Fibroblast of lung (primary cell): ENCODE data around the gene NUP133. TPM values are rescaled to one million over a fixed set of nuclear protein-coding genes. Genes with fewer than 3 reads are reported as not detected.

Source experiments
- DNase-seq, 2 donors: peaks; one replicate each; pipeline versions ENCODE4 v3.0.0 to v3.0.0-alpha.2; 2010; ENCODE audit warnings: low read depth in 2 of 2
- H2AFZ ChIP-seq: 2 replicates; pipeline ENCODE4 v1.5.1; 2012; ENCODE audit warnings: low read length, control low read depth, inconsistent platforms
- H3K27ac ChIP-seq: 2 replicates; pipeline ENCODE4 v1.5.1; 2011; ENCODE audit warnings: low read length, control low read depth; ENCODE audit not compliant: insufficient read depth
- H3K27me3 ChIP-seq: 2 replicates; pipeline ENCODE4 v1.5.1; 2011; ENCODE audit warnings: mild to moderate bottlenecking, low read length; ENCODE audit not compliant: control insufficient read depth, insufficient read depth
- H3K36me3 ChIP-seq: 2 replicates; pipeline ENCODE4 v1.5.1; 2011; ENCODE audit warnings: low read length; ENCODE audit not compliant: control insufficient read depth, insufficient read depth
- H3K4me1 ChIP-seq: 2 replicates; pipeline ENCODE4 v1.5.1; 2011; ENCODE audit warnings: low read length; ENCODE audit not compliant: control insufficient read depth, insufficient read depth; ENCODE audit errors: extremely low read depth
- H3K4me2 ChIP-seq: 2 replicates; pipeline ENCODE4 v1.5.1; 2011; ENCODE audit warnings: low read length, control low read depth; ENCODE audit not compliant: insufficient read depth; ENCODE audit errors: extremely low read depth
- H3K4me3 ChIP-seq, 4 experiments: fragments of 200-600 bp in 1 of 4; sonication (generic) in 1 of 4; replicated peaks in 1 of 4; 2 replicates each; pipeline ENCODE4 v1.5.1; 2011 to 2016; ENCODE audit warnings: low read length in 4 of 4, low read depth in 3 of 4, mild to moderate bottlenecking in 3 of 4, control low read depth in 2 of 4, inconsistent platforms in 1 of 4, mixed read lengths in 1 of 4; ENCODE audit not compliant: insufficient read depth in 1 of 4; ENCODE audit errors: control extremely low read depth in 1 of 4
- H3K79me2 ChIP-seq: 2 replicates; pipeline ENCODE4 v1.5.1; 2012; ENCODE audit warnings: mild to moderate bottlenecking, low read length, inconsistent platforms; ENCODE audit not compliant: control insufficient read depth, insufficient read depth
- H3K9ac ChIP-seq: 2 replicates; pipeline ENCODE4 v1.5.1; 2011; ENCODE audit warnings: mild to moderate bottlenecking, low read length, control low read depth; ENCODE audit not compliant: insufficient read depth
- H3K9me3 ChIP-seq: 2 replicates; pipeline ENCODE4 v1.5.1; 2012; ENCODE audit warnings: low read depth, low read length; ENCODE audit not compliant: control insufficient read depth, insufficient read depth
- H4K20me1 ChIP-seq: 2 replicates; pipeline ENCODE4 v1.5.1; 2011; ENCODE audit warnings: low read length; ENCODE audit not compliant: control insufficient read depth, insufficient read depth; ENCODE audit errors: extremely low read depth
- CTCF ChIP-seq, 2 donors: IDR thresholded peaks in 1 of 2; conservative IDR thresholded peaks in 1 of 2; 1 replicate in 1 of 2; 2 replicates in 1 of 2; pipeline ENCODE4 v1.5.1; 2011 to 2012; ENCODE audit warnings: low read length in 2 of 2, control low read depth in 1 of 2, inconsistent platforms in 1 of 2, low read depth in 1 of 2, mild to moderate bottlenecking in 1 of 2
- EZH2 ChIP-seq: IDR thresholded peaks from 2 replicates; pipeline ENCODE4 v1.5.1; 2012; ENCODE audit warnings: low read length, control low read depth, mild to moderate bottlenecking; ENCODE audit errors: missing control alignments
- polyA plus RNA-seq, 2 donors: library from polyadenylated mRNA; depleted of rRNA in 1 of 2; stranded (reverse) in 1 of 2; unstranded in 1 of 2; fragments of >200 nt; gene quantifications; 2 replicates each; pipeline ENCODE4 v1.2.1, GENCODE V29; 2011 to 2012; ENCODE audit warnings: missing spikeins in 1 of 2
- total RNA-seq: library from RNA; depleted of rRNA; stranded (reverse); fragments of >200 nt; gene quantifications from 2 replicates; pipeline ENCODE4 v1.2.1, GENCODE V29; 2014

The NUP133 gene
- total and polyA plus RNA-seq, 2 donors (not counting 1 experiment from before 2014, with no cell fraction given) = 20.8 to 31.9 TPM

GRCh38 chr1:229433364-229434004 is 74.7 kb downstream of the NUP133 start:
- Histone ChIP-seq H3K27me3 (peaks cover 55% of the 10 kb centered on the region), H3K9ac (no peak overlapping the region)

DNA sequence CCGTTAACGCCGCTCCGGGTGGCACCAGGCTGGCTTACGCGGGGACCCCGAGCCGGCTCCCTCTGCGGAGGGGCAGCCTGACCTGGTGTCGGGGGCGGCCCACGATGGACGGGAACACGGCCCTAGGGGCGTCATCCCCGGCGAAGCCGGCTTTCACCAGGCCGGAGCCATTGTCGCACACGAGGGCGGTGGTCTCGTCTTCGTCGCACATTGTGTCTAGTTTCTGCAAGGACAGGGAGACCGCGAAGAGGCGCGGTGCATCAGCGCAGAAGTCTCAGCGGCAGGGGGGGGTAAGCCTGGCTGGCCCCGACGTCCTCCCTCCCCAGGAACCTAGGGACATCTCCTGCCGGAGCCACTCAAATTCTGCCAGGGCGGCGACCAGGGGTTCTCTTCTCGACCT is 75.2 kb downstream of the NUP133 start:
- Histone ChIP-seq H2AFZ (no peak overlapping the region), H3K9ac (no peak overlapping the region), H3K36me3 (no peaks in the 10 kb centered on the region), H3K27ac (no peak overlapping the region), H3K9me3 (no peaks in the 10 kb centered on the region), H3K27me3 (peaks cover 55% of the 10 kb centered on the region), H3K4me2 (no peak overlapping the region), H3K79me2 (no peaks in the 10 kb centered on the region), H3K4me1 (no peaks in the 10 kb centered on the region), H3K4me3 (no peak overlapping the region), H4K20me1 (no peaks in the 10 kb centered on the region)
- DNase-seq = no peak
- TF ChIP-seq EZH2 (peak; percentile 96), CTCF (conservative IDR thresholded peaks at IDR 0.05 in 1 of 2, IDR thresholded peaks at IDR 0.05 in 1 of 2; ENCODE audit: low read depth in 1 of 2, low read length in 2 of 2) (no peak)

More at GRCh38 chr1:229433364-229434004, 74.7 kb downstream of the NUP133 start:
- TF ChIP-seq EZH2 (peak; percentile 92), CTCF (conservative IDR thresholded peaks at IDR 0.05 in 1 of 2, IDR thresholded peaks at IDR 0.05 in 1 of 2; ENCODE audit: low read depth in 1 of 2, low read length in 2 of 2) (no peak)
- H4K20me1 ChIP-seq = no peaks in the 10 kb centered on the region
- no peak overlapping the region for H3K4me3 ChIP-seq
- H3K4me2 ChIP-seq = no peak overlapping the region
- no peaks in the 10 kb centered on the region for H3K4me1 ChIP-seq
- no peak for DNase-seq
- H3K27ac ChIP-seq = no peak overlapping the region
- no peaks in the 10 kb centered on the region for H3K36me3 ChIP-seq
- no peaks in the 10 kb centered on the region for H3K79me2 ChIP-seq
- no peak overlapping the region for H2AFZ ChIP-seq
- H3K9me3 ChIP-seq = no peaks in the 10 kb centered on the region

DNA sequence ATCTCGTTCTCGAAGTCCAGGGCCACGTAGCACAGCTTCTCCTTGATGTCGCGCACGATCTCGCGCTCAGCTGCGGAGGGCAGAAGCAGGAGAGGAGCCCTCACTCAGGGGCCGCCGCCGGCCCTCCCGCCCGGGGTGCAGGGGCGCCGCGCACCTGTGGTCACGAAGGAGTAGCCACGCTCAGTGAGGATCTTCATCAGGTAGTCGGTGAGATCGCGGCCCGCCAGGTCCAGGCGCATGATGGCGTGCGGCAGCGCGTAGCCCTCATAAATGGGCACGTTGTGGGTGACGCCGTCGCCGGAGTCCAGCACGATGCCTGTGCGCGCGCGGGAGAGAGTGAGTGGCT is 76.1 kb downstream of the NUP133 start:
- no peak overlapping the region for H3K27ac ChIP-seq
- H3K9me3 ChIP-seq = no peaks in the 10 kb centered on the region
- no peaks in the 10 kb centered on the region for H4K20me1 ChIP-seq
- TF ChIP-seq CTCF (conservative IDR thresholded peaks at IDR 0.05 in 1 of 2, IDR thresholded peaks at IDR 0.05 in 1 of 2; ENCODE audit: low read depth in 1 of 2, low read length in 2 of 2) (no peak), EZH2 (no peak)
- H3K4me3 ChIP-seq = no peak overlapping the region
- no peaks in the 10 kb centered on the region for H3K79me2 ChIP-seq
- no peak for DNase-seq
- H3K27me3 ChIP-seq = peaks cover 55% of the 10 kb centered on the region
- H2AFZ ChIP-seq = no peak overlapping the region
- no peaks in the 10 kb centered on the region for H3K36me3 ChIP-seq
- no peaks in the 10 kb centered on the region for H3K4me1 ChIP-seq
- H3K4me2 ChIP-seq = no peak overlapping the region
- no peak overlapping the region for H3K9ac ChIP-seq
